ENCODE data around the gene GMPPB. TPM values are rescaled to one million over a fixed set of nuclear protein-coding genes. Genes with fewer than 3 reads are reported as not detected.

The GMPPB gene
- total and polyA plus RNA-seq, 9 of the 15 experiments (the other 6 are each of a cell fraction or from before 2014, with no cell fraction given): 0.53 to 17.4 (median 8.1) TPM

GRCh38 chr3:49716169-49716568 lies 7.6 kb downstream of the GMPPB start:
- Histone ChIP-seq H3K27me3 (ENCODE audit: control insufficient read depth in 2 of 2, insufficient read depth in 2 of 2, low read length in 2 of 2) (no peaks in the 10 kb centered on the region), H3K36me3 (ENCODE audit: control insufficient read depth, insufficient read depth, low read length) (peaks cover 47% of the 10 kb centered on the region; the same call in 2 of the 3 replicates), H3K9ac (ENCODE audit: insufficient read depth in 1 of 2, low read depth in 2 of 2, low read length in 2 of 2) (no peak overlapping the region), H3K9me3 (replicated peaks; ENCODE audit: control insufficient read depth, insufficient read depth, low read depth, low read length) (no peaks in the 10 kb centered on the region), H3K4me1 (replicated peaks in 1 of 2; ENCODE audit: control insufficient read depth in 2 of 2, insufficient read depth in 2 of 2, low read length in 2 of 2) (peaks cover 0 to 9% of the 10 kb centered on the region in 2 experiments; a peak in 1 of 5 replicates), H3K4me3 (no peak overlapping the region), H3K9me1 (ENCODE audit: control insufficient read depth, insufficient read depth, low read length) (no peaks in the 10 kb centered on the region), H2AFZ (ENCODE audit: low read depth, low read length) (no peak overlapping the region), H3K27ac (ENCODE audit: extremely low read depth, low read depth, low read length) (no peak overlapping the region), H3K79me2 (ENCODE audit: control insufficient read depth, insufficient read depth, low read length) (no peaks in the 10 kb centered on the region), H3K4me2 (ENCODE audit: insufficient read depth, low read length) (no peak overlapping the region), H4K20me1 (replicated peaks; ENCODE audit: control insufficient read depth, insufficient read depth, low read length) (no peaks in the 10 kb centered on the region)
- ATAC-seq (no peak), FAIRE-seq (no peak), DNase-seq (ENCODE audit: extremely low read depth in 1 of 4, low spot score in 3 of 4) (no peak)
- in situ Hi-C loops (cut with MboI) (no loop called here), intact Hi-C loops (cut with micrococcal nuclease) (no loop called here)
- POLR2A ChIA-PET: no interaction called here
- 93% methylated on average over 3 of the region's 7 CpGs for WGBS (ENCODE audit: insufficient coverage, low coverage, missing lambda C conversion rate)
- no peak for TF ChIP-seq U2AF1 (optimal IDR thresholded peaks at IDR 0.05; ENCODE audit: low read depth, low read length)
- no peak for TF ChIP-seq PHF21A (IDR thresholded peaks at IDR 0.05; ENCODE audit: borderline replicate concordance, low read depth)
- no peak for TF ChIP-seq TCF3 (CRISPR knock-in tag; IDR thresholded peaks at IDR 0.05)
- no peak for TF ChIP-seq HDGF (IDR thresholded peaks at IDR 0.05)
- TF ChIP-seq, protein P1, sequence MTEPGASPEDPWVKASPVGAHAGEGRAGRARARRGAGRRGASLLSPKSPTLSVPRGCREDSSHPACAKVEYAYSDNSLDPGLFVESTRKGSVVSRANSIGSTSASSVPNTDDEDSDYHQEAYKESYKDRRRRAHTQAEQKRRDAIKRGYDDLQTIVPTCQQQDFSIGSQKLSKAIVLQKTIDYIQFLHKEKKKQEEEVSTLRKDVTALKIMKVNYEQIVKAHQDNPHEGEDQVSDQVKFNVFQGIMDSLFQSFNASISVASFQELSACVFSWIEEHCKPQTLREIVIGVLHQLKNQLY (CRISPR knock-in tag; conservative IDR thresholded peaks at IDR 0.05): no peak
- no peak for TF ChIP-seq NR2F6 (CRISPR knock-in tag; IDR thresholded peaks at IDR 0.05)
- TF ChIP-seq, protein P2, sequence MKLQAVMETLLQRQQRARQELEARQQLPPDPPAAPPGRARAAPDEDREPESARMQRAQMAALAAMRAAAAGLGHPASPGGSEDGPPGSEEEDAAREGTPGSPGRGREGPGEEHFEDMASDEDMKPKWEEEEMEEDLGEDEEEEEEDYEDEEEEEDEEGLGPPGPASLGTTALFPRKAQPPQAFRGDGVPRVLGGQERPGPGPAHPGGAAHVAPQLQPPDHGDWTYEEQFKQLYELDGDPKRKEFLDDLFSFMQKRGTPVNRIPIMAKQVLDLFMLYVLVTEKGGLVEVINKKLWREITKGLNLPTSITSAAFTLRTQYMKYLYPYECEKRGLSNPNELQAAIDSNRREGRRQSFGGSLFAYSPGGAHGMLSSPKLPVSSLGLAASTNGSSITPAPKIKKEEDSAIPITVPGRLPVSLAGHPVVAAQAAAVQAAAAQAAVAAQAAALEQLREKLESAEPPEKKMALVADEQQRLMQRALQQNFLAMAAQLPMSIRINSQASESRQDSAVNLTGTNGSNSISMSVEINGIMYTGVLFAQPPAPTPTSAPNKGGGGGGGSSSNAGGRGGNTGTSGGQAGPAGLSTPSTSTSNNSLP (IDR thresholded peaks at IDR 0.05; ENCODE audit: borderline replicate concordance, low read depth, low read length): no peak
- no TSS peak for BruUV-seq (replicated peaks)
- CTCF ChIA-PET (ENCODE audit: low intra/inter-chr PET ratio): no interaction called here

Measured in K562 (cell line).